ENCODE measurements around the gene CASQ1. TPM values are rescaled to one million over a fixed set of nuclear protein-coding genes. Genes with fewer than 3 reads are reported as not detected.

CASQ1 gene
- total RNA-seq, 1 donor from 2014 or later: not detected

- H3K27me3 ChIP-seq (ENCODE audit: control insufficient read depth, insufficient read depth, low read length): no peaks in the 10 kb centered on the region
- TF ChIP-seq CTCF (IDR thresholded peaks at IDR 0.05; ENCODE audit: insufficient read depth, low read length, poor library complexity, severe bottlenecking): no peak
- H3K36me3 ChIP-seq (ENCODE audit: control insufficient read depth, insufficient read depth, low read length): no peaks in the 10 kb centered on the region
- H3K4me3 ChIP-seq (ENCODE audit: low read depth, low read length): no peak overlapping the region
- no peak for DNase-seq (ENCODE audit: low read depth)
These were observed 21.6 kb upstream of the CASQ1 start for GRCh38 chr1:160168609-160169369.

- no peak for DNase-seq (ENCODE audit: low read depth)
These were observed 20.6 kb upstream of the CASQ1 start for GRCh38 chr1:160169553-160170399.

GRCh38 chr1:160171354-160171753, 19.0 kb upstream of the CASQ1 start:
- no peak for TF ChIP-seq CTCF (IDR thresholded peaks at IDR 0.05; ENCODE audit: insufficient read depth, low read length, poor library complexity, severe bottlenecking)
- H3K4me3 ChIP-seq (ENCODE audit: low read depth, low read length): no peak overlapping the region
- H3K36me3 ChIP-seq (ENCODE audit: control insufficient read depth, insufficient read depth, low read length): no peaks in the 10 kb centered on the region
- no peak for DNase-seq (ENCODE audit: low read depth)
- H3K27me3 ChIP-seq (ENCODE audit: control insufficient read depth, insufficient read depth, low read length): no peaks in the 10 kb centered on the region

More at GRCh38 chr1:160169553-160170399, 20.6 kb upstream of the CASQ1 start:
- TF ChIP-seq CTCF (IDR thresholded peaks at IDR 0.05; ENCODE audit: insufficient read depth, low read length, poor library complexity, severe bottlenecking): no peak
- H3K27me3 ChIP-seq (ENCODE audit: control insufficient read depth, insufficient read depth, low read length): no peaks in the 10 kb centered on the region
- H3K4me3 ChIP-seq (ENCODE audit: low read depth, low read length): no peak overlapping the region
- no peaks in the 10 kb centered on the region for H3K36me3 ChIP-seq (ENCODE audit: control insufficient read depth, insufficient read depth, low read length)

- no peaks in the 10 kb centered on the region for H3K27me3 ChIP-seq (ENCODE audit: control insufficient read depth, insufficient read depth, low read length)
- H3K4me3 ChIP-seq (ENCODE audit: low read depth, low read length): no peak overlapping the region
- no peak for TF ChIP-seq CTCF (IDR thresholded peaks at IDR 0.05; ENCODE audit: insufficient read depth, low read length, poor library complexity, severe bottlenecking)
- no peaks in the 10 kb centered on the region for H3K36me3 ChIP-seq (ENCODE audit: control insufficient read depth, insufficient read depth, low read length)
- no peak for DNase-seq (ENCODE audit: low read depth)
These were observed 18.4 kb upstream of the CASQ1 start for GRCh38 chr1:160171980-160172379.

- H3K36me3 ChIP-seq (ENCODE audit: control insufficient read depth, insufficient read depth, low read length): no peaks in the 10 kb centered on the region
- no peak overlapping the region for H3K4me3 ChIP-seq (ENCODE audit: low read depth, low read length)
- no peaks in the 10 kb centered on the region for H3K27me3 ChIP-seq (ENCODE audit: control insufficient read depth, insufficient read depth, low read length)
- no peak for DNase-seq (ENCODE audit: low read depth)
- no peak for TF ChIP-seq CTCF (IDR thresholded peaks at IDR 0.05; ENCODE audit: insufficient read depth, low read length, poor library complexity, severe bottlenecking)
These were observed 13.1 kb upstream of the CASQ1 start for GRCh38 chr1:160177231-160177630.
